MM.1S (cell line): ENCODE measurements around the gene SSH3.

Experiments
- EZH2phosphoT487 ChIP-seq: fragments of 300-600 bp; sonication (generic); IDR thresholded peaks from 2 replicates; pipeline ENCODE4 v1.6.1; 2018; ENCODE audit warnings: antibody characterized with exemption, low read length
- TF ChIP-seq, protein P1 (sequence below): fragments of 300-600 bp; sonication (generic); IDR thresholded peaks from 2 replicates; pipeline ENCODE4 v1.5.1; 2016; ENCODE audit warnings: antibody characterized with exemption, low read length, mixed read lengths

DNA sequence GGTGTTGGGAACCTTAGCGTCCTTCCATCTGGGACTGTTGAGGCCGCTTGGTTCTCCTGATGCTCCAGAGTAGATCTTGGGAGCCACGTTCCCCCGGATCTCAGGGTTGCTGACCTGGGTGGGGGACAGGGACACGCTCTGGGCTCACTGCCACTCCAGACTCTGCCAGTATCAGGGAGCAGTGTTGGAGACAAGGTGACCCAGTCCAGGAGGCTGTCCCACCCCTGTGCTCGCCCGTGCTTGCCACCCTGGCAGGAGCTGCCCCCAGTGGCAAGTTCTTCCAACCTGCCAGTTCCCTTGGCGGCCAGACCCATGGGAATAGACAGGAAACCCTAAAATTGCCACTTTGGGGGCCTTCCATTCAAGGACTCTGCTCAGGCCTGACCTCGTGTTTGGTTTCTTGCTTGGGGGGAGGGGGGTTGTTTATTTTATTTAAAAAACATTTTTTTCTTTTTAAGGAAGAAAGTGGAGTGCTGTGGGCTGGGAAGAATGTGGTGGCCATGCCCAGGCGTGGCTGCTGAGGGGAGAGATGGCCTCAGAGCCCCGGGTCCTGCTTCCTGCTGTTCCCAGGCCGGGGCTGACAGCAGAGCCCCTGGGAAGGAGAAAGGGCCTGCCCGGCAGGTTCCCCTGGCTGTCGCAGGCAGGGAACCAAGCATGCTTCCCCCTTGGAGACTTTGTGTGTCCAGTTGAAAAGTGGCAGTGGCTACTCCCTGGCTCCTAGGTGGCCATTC, 29.9 kb upstream of the SSH3 start:
- TF ChIP-seq, protein P1, sequence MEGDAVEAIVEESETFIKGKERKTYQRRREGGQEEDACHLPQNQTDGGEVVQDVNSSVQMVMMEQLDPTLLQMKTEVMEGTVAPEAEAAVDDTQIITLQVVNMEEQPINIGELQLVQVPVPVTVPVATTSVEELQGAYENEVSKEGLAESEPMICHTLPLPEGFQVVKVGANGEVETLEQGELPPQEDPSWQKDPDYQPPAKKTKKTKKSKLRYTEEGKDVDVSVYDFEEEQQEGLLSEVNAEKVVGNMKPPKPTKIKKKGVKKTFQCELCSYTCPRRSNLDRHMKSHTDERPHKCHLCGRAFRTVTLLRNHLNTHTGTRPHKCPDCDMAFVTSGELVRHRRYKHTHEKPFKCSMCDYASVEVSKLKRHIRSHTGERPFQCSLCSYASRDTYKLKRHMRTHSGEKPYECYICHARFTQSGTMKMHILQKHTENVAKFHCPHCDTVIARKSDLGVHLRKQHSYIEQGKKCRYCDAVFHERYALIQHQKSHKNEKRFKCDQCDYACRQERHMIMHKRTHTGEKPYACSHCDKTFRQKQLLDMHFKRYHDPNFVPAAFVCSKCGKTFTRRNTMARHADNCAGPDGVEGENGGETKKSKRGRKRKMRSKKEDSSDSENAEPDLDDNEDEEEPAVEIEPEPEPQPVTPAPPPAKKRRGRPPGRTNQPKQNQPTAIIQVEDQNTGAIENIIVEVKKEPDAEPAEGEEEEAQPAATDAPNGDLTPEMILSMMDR: no peak
- TF ChIP-seq EZH2phosphoT487: no peak
